Stimulated activated naive B cell treated with anti-CD40 and anti-IgM and Interleukin-4, amounts not matched to agents 10 μg/mL and 1 μg/mL and 100 μg/mL, for 72 hours (primary cell): ENCODE measurements around the gene HELT.
A peak's percentile ranks its signal among the peaks of the same experiment; 100 is the strongest.
"Not testable (repeated sequence)": the region's sequence is repeated elsewhere in the genome, so short reads cannot be mapped to it uniquely, and the experiment has no call there.

Experiments
- ATAC-seq, 2 donors: fragments of 150-1000 bp; cut with Tn5 transposase; replicated peaks; 2 replicates each; pipeline ENCODE4 v1.10.0; 2021; ENCODE audit warnings: moderate library complexity in 1 of 2
- DNase-seq: peaks from one replicate; pipeline ENCODE4 v3.0.0; 2021
- H3K27ac Mint-ChIP-seq: one replicate; pipeline ENCODE4 v1.8.0; 2022; ENCODE audit warnings: mild to moderate bottlenecking, mixed read lengths
- H3K27me3 Mint-ChIP-seq, 2 donors: one replicate each; pipeline ENCODE4 v1.8.0; 2022; ENCODE audit warnings: mixed read lengths in 2 of 2
- H3K36me3 Mint-ChIP-seq, 2 donors: one replicate each; pipeline ENCODE4 v1.8.0; 2022; ENCODE audit warnings: mixed read lengths in 2 of 2, mild to moderate bottlenecking in 1 of 2
- H3K4me1 Mint-ChIP-seq, 2 donors: one replicate each; pipeline ENCODE4 v1.8.0; 2022; ENCODE audit warnings: mixed read lengths in 2 of 2, mild to moderate bottlenecking in 1 of 2
- H3K4me3 Mint-ChIP-seq, 2 donors: one replicate each; pipeline ENCODE4 v1.8.0; 2022; ENCODE audit warnings: mild to moderate bottlenecking in 2 of 2, mixed read lengths in 2 of 2, moderate library complexity in 1 of 2
- H3K9me3 Mint-ChIP-seq, 2 donors: one replicate each; pipeline ENCODE4 v1.8.0; 2022; ENCODE audit warnings: mixed read lengths in 2 of 2, mild to moderate bottlenecking in 1 of 2

HELT gene

DNA sequence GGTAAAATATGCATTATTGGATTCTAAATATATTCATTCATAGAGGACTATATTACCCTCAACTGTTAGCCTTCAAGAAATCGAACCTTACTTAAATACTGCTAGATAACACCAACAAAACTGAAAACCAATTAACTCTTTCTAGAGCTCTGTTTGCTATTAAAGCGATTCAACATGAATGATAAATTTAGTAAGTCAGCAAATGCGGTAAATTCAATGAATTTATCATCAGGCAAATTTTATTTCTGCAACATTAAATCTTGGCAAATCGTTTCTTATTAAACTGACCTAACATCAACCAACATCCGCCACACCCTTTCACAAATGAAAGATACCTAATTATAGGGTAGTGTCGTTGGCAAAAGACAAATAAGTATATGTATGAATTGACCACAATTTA lies 26.4 kb upstream of the HELT start:
- H3K4me1 Mint-ChIP-seq: no peaks in the 10 kb centered on the region
- ATAC-seq (no peak), DNase-seq (no peak)
- no peak overlapping the region for H3K27ac Mint-ChIP-seq
- no peak overlapping the region for H3K4me3 Mint-ChIP-seq
- no peaks in the 10 kb centered on the region for H3K9me3 Mint-ChIP-seq
- H3K27me3 Mint-ChIP-seq: no peaks in the 10 kb centered on the region
- no peaks in the 10 kb centered on the region for H3K36me3 Mint-ChIP-seq

DNA sequence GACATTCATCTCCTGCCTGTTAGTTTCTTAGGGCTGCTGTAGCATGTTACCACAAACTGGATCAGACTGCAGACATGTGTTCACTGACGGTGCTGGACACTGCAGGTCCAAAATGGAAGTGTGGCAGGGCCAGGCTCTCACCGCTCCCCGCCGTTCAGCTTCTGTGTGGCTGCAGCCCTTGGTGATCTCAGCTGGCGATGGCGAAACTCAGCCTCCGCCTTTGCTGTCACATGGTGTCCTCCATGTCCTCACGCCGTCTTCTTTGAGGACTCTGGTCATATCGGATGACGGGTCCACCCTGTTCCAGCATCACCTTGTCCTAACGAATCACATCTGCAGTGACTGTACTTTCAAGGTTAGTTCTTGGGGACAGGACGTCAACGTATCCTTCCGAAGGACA lies 25.9 kb upstream of the HELT start:
- no peak for ATAC-seq
- Mint-ChIP-seq H3K27me3 (no peaks in the 10 kb centered on the region), H3K36me3 (no peaks in the 10 kb centered on the region), H3K4me3 (no peak overlapping the region), H3K4me1 (no peaks in the 10 kb centered on the region), H3K27ac (no peak overlapping the region), H3K9me3 (no peaks in the 10 kb centered on the region)
- no peak for DNase-seq

DNA sequence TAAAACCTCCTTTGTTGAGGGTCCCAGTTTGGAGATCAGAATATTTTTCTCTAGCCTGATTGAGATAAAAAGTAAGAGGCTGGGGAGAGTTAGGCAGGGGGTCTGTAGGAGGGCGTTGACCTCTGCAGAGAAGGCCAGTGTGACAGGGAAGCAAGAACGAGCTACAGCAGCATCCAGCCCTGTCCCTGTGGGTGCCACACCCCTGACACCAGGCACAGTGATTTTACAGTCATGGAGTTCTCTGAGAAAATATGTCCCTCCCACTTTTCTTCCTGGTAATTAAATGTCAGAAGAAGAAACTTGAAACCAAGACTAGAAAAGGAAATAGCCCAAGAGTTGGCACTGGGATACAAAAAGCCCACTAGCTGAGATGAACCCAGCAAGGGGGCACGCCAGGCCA lies 25.0 kb upstream of the HELT start:
- DNase-seq (no peak), ATAC-seq (no peak)
- H3K4me3 Mint-ChIP-seq: no peak overlapping the region
- no peaks in the 10 kb centered on the region for H3K4me1 Mint-ChIP-seq
- H3K36me3 Mint-ChIP-seq: no peaks in the 10 kb centered on the region
- H3K9me3 Mint-ChIP-seq: no peaks in the 10 kb centered on the region
- no peaks in the 10 kb centered on the region for H3K27me3 Mint-ChIP-seq
- H3K27ac Mint-ChIP-seq: no peak overlapping the region

DNA sequence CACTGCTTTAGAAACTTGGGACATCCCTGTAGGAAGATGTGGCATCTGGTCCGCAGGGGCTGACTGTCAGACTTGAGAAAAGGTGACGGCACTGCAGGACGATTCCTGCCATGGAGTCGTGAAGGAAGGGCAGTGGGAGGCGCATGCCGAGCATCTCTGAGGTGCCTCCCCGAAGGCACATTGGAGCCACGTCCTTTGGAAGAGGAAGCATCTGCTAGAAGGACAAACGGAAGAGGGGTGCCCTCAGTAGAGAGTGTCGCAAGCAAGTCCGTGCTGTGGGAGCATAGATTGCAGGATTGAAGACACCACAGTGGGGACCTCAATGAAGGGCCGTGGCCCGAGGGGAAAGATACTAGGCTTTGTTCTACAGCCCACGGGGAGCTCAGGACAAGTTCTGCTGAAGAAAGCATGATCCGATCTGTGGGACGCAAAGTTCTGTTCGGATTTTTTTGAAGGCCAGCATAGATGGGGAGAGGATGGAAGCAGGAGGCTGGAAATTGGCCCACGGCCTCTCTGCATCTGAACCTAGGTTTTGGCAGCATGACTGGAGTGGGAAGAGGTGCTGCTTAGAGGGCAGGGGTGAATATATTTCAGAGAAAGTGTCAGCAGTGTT lies 24.2 kb upstream of the HELT start:
- Mint-ChIP-seq H3K36me3 (no peaks in the 10 kb centered on the region), H3K27me3 (no peaks in the 10 kb centered on the region), H3K9me3 (no peaks in the 10 kb centered on the region), H3K27ac (no peak overlapping the region), H3K4me1 (no peaks in the 10 kb centered on the region), H3K4me3 (no peak overlapping the region)
- ATAC-seq (no peak), DNase-seq (no peak)

DNA sequence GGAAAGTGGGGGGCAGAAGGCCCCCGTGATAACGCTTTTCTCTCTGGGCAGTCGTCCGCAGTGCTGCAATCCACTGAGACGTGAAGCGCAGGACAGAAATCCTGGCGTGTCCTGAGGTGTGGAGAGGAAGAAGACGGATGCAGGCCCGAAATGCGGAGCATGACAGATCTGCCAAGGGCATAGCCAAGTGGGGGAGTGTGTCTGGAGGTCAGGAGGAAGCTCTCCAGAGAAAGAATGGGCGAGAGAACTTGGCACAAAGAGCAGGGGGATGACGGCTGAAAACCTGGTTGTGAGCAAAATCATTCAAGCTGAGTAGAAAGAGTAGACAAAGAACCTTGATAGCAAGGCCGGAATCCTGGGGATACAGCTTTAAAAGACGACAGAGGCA lies 23.7 kb upstream of the HELT start:
- H3K9me3 Mint-ChIP-seq: no peaks in the 10 kb centered on the region
- no peak overlapping the region for H3K27ac Mint-ChIP-seq
- H3K36me3 Mint-ChIP-seq: no peaks in the 10 kb centered on the region
- no peak for ATAC-seq
- no peak for DNase-seq
- H3K4me3 Mint-ChIP-seq: no peak overlapping the region
- H3K27me3 Mint-ChIP-seq: no peaks in the 10 kb centered on the region
- H3K4me1 Mint-ChIP-seq: no peaks in the 10 kb centered on the region

DNA sequence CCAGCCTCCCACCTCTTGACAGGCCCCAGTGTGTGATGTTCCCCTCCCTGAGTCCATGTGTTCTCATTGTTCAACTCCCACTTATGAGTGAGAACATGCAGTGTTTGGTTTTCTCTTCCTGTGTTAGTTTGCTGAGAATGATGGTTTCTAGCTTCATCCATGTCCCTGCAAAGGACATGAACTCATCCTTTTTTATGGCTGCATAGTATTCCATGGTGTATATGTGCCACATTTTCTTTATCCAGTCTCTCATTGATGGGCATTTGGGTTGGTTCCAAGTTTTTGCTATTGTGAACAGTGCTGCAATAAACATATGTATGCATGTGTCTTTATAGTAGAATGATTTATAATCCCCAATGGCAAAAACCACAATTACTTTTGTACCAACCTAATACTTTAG lies 20.6 kb upstream of the HELT start:
- H3K4me1 Mint-ChIP-seq: not testable (repeated sequence)

DNA sequence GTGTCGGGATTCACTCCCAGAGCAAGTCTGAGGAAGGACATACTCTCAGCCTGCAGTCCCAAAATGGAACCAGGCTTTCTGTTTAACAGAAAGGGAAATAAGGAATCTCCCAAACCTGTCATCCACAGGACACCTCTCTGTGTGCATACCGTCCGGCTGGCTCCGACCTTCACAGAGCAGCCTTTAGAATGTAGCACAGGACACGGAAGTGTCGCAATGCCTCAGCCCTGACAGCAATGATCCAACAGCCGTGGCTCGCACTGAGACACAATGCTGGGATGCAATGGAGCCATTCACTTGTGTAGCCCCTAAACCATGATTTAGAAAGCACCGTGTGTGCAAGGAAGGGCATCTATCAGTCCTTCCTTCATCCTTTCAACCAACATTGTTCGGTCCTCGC lies 15.5 kb upstream of the HELT start:
- Mint-ChIP-seq H3K36me3 (no peaks in the 10 kb centered on the region), H3K4me1 (peaks cover 6 to 8% of the 10 kb centered on the region in 2 donors), H3K27ac (no peak overlapping the region), H3K4me3 (no peak overlapping the region), H3K27me3 (peaks cover 30 to 46% of the 10 kb centered on the region in 2 donors), H3K9me3 (peaks cover 0 to 2% of the 10 kb centered on the region in 2 donors)
- ATAC-seq (no peak), DNase-seq (no peak)

More for the DNA sequence above, 20.6 kb upstream of the HELT start:
- H3K27ac Mint-ChIP-seq, ATAC-seq, H3K27me3 Mint-ChIP-seq, H3K9me3 Mint-ChIP-seq, H3K36me3 Mint-ChIP-seq, DNase-seq, H3K4me3 Mint-ChIP-seq: not testable (repeated sequence)

DNA sequence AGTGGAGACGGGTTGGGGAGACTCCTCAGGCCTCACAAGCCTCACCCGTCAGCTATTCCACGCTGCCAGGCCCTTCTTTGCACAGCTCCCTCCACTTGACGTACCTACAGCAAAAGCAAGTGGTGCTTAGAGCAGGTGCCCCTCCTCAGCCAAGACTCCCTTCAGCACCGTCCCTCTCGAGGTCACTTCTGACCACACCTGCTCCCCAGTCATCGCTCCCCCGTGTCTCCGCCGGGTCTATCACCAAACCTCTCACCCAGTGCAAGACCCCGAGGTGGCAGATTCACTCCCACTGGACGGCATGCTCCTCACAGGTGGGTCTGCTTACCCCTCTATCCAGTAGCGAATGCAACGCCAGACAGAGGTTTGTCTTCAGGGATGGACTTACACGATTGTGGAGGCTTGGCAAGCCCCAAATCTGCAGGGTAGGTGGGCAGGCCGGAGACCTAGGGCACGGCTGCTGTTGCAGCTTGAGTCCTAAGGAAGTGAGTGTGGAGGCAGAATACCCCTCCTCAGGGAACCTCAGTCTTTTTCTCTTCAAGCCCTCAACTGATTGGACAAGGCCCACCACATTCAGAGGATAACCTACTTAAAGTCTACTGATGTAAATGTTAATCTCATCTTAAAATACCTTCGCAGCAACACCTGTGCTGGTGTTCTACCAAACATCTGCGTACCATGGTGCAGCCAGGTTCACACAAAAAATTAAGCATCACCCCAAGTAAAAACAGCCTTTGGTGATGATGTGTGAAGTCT lies 14.5 kb upstream of the HELT start:
- Mint-ChIP-seq H3K27me3 (peaks cover 38 to 55% of the 10 kb centered on the region in 2 donors), H3K27ac (no peak overlapping the region), H3K4me1 (peaks cover 6 to 8% of the 10 kb centered on the region in 2 donors), H3K9me3 (peaks cover 0 to 2% of the 10 kb centered on the region in 2 donors), H3K4me3 (no peak overlapping the region), H3K36me3 (no peaks in the 10 kb centered on the region)
- DNase-seq: no peak
- ATAC-seq: no peak

DNA sequence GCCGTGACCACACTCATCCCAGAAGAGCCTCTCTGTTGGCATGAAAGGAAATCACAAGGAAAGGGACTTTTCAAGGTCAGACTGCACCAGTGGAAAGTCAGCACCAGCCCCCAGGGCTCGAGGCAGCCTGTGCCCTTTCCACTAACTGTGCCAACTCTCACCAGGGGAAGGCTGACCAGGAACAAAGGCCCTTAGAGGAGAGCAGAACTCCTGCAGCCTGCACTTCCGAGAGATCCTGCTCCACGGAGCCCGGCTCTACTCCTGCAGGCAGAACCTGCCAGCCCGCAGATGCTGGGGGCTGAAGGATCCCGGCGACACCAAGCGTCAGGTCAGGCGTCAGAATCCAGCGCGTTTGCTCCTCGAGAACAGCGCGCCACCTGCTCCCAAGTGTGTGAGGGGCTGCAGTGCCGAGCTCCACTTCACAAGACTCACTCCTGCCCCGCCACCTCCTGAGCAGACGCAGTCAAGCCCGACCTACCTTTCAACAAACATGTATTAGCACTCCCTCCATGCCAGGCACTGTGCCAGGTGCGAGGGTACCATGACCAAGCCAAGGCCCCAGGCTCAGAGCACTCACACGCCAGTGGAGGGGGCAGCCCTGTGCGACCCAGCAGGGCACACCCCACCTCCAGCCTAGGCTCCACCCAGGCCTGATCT lies 13.6 kb upstream of the HELT start:
- Mint-ChIP-seq H3K27me3 (peaks cover 46 to 65% of the 10 kb centered on the region in 2 donors), H3K36me3 (no peaks in the 10 kb centered on the region), H3K27ac (no peak overlapping the region), H3K4me1 (peaks cover 6 to 8% of the 10 kb centered on the region in 2 donors), H3K9me3 (peaks cover 0 to 2% of the 10 kb centered on the region in 2 donors), H3K4me3 (peak overlapping the region in 1 of 2 donors; percentile 68)
- DNase-seq: no peak
- peak; percentile 64 to 72 for ATAC-seq

DNA sequence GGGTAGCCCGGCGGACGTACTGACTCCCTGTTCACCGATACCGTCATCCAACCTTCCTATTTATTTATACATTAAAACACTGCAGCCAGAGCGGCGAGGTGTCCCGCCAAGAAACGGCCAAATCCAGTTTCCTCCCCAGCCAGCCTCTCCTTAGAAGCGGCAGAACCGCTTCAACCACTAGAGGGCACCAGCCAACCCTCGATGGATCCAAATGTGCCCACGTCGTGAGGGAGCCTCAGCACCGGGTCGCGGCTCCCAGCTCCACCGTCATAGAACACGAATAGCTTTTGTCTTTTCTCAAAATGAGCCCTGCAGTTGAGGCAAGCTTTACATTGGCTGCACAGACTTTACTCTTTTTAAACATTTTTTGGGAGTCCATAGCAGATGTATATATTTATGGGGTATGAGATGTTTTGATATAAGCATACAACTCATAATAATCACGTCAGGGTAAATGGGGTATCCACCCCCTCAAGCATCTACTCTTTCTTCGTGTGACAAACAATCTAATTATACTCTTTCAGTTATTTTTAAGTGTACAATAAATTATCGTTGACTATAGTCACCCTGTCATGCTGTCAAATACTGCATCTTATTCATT lies 13.0 kb upstream of the HELT start:
- peak overlapping the region; percentile 68 to 69 for H3K4me3 Mint-ChIP-seq
- peaks cover 52 to 71% of the 10 kb centered on the region in 2 donors for H3K27me3 Mint-ChIP-seq
- peaks cover 6 to 8% of the 10 kb centered on the region in 2 donors for H3K4me1 Mint-ChIP-seq

DNA sequence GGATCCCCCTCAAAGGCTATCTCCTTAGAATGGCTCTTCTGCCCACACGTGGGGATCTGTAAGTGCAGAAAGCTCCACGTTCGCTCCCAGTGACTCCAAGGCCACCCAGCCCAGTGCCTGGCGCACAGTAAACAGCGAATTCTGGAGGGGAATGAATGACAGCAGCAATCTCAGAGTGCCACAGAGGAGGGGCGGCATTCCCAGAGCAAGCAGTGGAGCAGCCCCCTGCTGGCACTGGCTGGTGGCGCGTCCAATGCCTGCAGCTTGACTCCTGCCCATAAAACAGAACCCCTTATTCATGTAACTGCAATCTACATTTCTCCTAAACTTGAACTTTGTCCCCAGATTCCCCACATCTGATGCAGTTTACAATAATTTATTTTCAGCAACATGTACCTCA lies 6.9 kb upstream of the HELT start:
- Mint-ChIP-seq H3K36me3 (no peaks in the 10 kb centered on the region), H3K4me1 (peaks cover 6 to 11% of the 10 kb centered on the region in 2 donors), H3K4me3 (no peak overlapping the region), H3K9me3 (no peaks in the 10 kb centered on the region), H3K27ac (no peak overlapping the region), H3K27me3 (peaks cover 79 to 91% of the 10 kb centered on the region in 2 donors)
- DNase-seq: no peak
- ATAC-seq: peak; percentile 42 to 45

More for the DNA sequence above, 13.0 kb upstream of the HELT start:
- DNase-seq (peak; percentile 69), ATAC-seq (peak; percentile 93 to 98)
- H3K27ac Mint-ChIP-seq: peak overlapping the region; percentile 49
- H3K9me3 Mint-ChIP-seq: no peaks in the 10 kb centered on the region
- H3K36me3 Mint-ChIP-seq: no peaks in the 10 kb centered on the region

DNA sequence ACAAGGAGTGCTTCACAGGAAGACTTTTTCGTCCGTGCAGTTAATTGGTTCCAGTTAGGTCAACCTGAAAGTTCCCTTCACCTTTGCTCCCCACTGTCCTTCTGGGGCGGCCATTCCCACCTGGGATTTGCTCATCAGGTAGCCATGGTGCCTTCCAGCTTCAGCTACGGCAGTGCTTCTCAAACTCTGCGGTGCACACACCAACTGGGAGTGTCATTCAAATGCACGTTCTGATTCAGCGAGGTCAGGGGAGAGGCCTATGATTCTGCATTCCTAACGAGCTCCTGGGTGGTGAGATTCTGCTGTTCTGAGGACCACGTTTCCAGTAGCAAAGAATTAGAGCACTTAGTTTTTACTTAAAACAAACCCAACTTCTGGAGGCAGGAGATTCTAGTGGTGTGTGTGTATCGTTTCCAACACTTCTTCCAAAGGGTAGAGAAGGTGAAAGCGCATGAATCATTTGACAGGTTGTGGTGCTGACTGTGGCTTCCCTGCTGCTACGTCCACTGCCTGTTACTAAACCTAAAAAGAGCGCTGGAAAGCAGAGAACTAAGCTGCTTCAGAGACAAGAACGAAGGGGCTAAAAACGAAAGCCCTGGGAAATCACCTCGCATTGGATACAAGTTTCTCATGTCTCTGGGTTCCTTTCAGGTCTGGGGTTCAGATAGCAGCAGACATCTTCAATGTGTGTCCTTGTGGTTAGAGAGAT lies 4.7 kb upstream of the HELT start:
- peaks cover 11 to 16% of the 10 kb centered on the region in 2 donors for H3K4me1 Mint-ChIP-seq
- DNase-seq (no peak), ATAC-seq (no peak)
- no peak overlapping the region for H3K4me3 Mint-ChIP-seq
- peaks cover under 1 to 2% of the 10 kb centered on the region in 2 donors for H3K36me3 Mint-ChIP-seq
- H3K27me3 Mint-ChIP-seq: peaks cover 86 to 97% of the 10 kb centered on the region in 2 donors
- H3K27ac Mint-ChIP-seq: no peak overlapping the region
- H3K9me3 Mint-ChIP-seq: no peaks in the 10 kb centered on the region

DNA sequence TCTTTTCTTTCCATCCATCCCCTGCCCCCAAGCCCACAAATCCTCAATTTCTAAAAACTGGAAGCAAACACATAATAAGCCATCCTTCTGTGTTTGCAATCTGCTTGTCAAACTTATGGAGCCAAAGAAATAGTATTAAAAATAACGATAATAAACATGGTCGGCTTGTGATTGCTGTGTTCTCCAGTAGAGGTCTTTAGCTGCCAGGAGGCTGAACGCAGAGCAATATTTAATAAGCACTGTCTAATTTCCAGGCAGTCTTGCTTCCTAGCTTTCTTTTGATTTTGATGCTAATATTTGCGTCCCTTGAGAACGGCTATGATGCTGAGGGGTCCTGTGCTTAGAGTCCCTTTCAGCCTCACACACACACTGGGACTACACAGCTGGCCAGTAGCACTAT lies 3.2 kb upstream of the HELT start:
- no peak for ATAC-seq
- no peak overlapping the region for H3K27ac Mint-ChIP-seq
- H3K9me3 Mint-ChIP-seq: no peaks in the 10 kb centered on the region
- peaks cover 15 to 29% of the 10 kb centered on the region in 2 donors for H3K4me1 Mint-ChIP-seq
- DNase-seq: no peak
- H3K4me3 Mint-ChIP-seq: no peak overlapping the region
- H3K36me3 Mint-ChIP-seq: peaks cover 2 to 3% of the 10 kb centered on the region in 2 donors
- peaks cover 78 to 97% of the 10 kb centered on the region in 2 donors for H3K27me3 Mint-ChIP-seq
